HG03025 (cell line): ENCODE results near the gene VDR.

Experiments used
- ATAC-seq: cut with Tn5 transposase; IDR thresholded peaks from one replicate; pipeline ENCODE4 v1.9.1; 2021; ENCODE audit warnings: mild to moderate bottlenecking, moderate library complexity; ENCODE audit not compliant: unreplicated experiment, low FRiP score

Gene VDR

GRCh38 chr12:47834199-47834903, 70.4 kb downstream of the VDR start:
- no peak for ATAC-seq

GRCh38 chr12:47833591-47834012, 71.2 kb downstream of the VDR start:
- ATAC-seq: no peak

GRCh38 chr12:47832263-47832933, 72.4 kb downstream of the VDR start:
- ATAC-seq: no peak

- no peak for ATAC-seq
Observed at GRCh38 chr12:47829584-47829983, 75.2 kb downstream of the VDR start.

- ATAC-seq: no peak
Observed at GRCh38 chr12:47828976-47829482, 75.8 kb downstream of the VDR start.

GRCh38 chr12:47828008-47828975, 76.5 kb downstream of the VDR start:
- no peak for ATAC-seq

GRCh38 chr12:47825173-47825639, 79.6 kb downstream of the VDR start:
- no peak for ATAC-seq

GRCh38 chr12:47824635-47825034, 80.2 kb downstream of the VDR start:
- no peak for ATAC-seq

GRCh38 chr12:47824198-47824597, 80.6 kb downstream of the VDR start:
- ATAC-seq: no peak

- no peak for ATAC-seq
Observed at GRCh38 chr12:47823422-47824086, 81.2 kb downstream of the VDR start.

- no peak for ATAC-seq
Observed at GRCh38 chr12:47822863-47823262, 81.9 kb downstream of the VDR start.

GRCh38 chr12:47822401-47822800, 82.4 kb downstream of the VDR start:
- no peak for ATAC-seq

- ATAC-seq: no peak
Observed at GRCh38 chr12:47821346-47821706, 83.5 kb downstream of the VDR start.

- ATAC-seq: no peak
Observed at GRCh38 chr12:47820631-47821345, 84.0 kb downstream of the VDR start.

- ATAC-seq: peak; percentile 36
Observed at GRCh38 chr12:47819896-47820630, 84.7 kb downstream of the VDR start, which contains the start of gene HDAC7. Gene HDAC7, minus strand, starts transcription at chr12:47819903. Its CDS starts 118 bp downstream, at chr12:47819785.

GRCh38 chr12:47819138-47819895, 85.5 kb downstream of the VDR start:
- ATAC-seq: peak; percentile 30

GRCh38 chr12:47818467-47819137, 86.2 kb downstream of the VDR start:
- peak; percentile 22 for ATAC-seq

GRCh38 chr12:47818007-47818376, 86.8 kb downstream of the VDR start:
- ATAC-seq: no peak
